Mammary epithelial cell (primary cell): ENCODE measurements around the gene FAM120B.

Experiments
- CTCF ChIP-seq, 2 donors: IDR thresholded peaks in 1 of 2; conservative IDR thresholded peaks in 1 of 2; 2 replicates each; pipeline ENCODE4 v1.5.1; 2011 to 2012; ENCODE audit warnings: inconsistent platforms in 2 of 2, low read length in 2 of 2, mild to moderate bottlenecking in 2 of 2, control low read depth in 1 of 2, low read depth in 1 of 2; ENCODE audit not compliant: insufficient read depth in 1 of 2; ENCODE audit errors: extremely low read depth in 1 of 2
- EZH2 ChIP-seq: IDR thresholded peaks from 2 replicates; pipeline ENCODE4 v1.6.1; 2012; ENCODE audit warnings: low read length, inconsistent platforms, borderline replicate concordance

DNA sequence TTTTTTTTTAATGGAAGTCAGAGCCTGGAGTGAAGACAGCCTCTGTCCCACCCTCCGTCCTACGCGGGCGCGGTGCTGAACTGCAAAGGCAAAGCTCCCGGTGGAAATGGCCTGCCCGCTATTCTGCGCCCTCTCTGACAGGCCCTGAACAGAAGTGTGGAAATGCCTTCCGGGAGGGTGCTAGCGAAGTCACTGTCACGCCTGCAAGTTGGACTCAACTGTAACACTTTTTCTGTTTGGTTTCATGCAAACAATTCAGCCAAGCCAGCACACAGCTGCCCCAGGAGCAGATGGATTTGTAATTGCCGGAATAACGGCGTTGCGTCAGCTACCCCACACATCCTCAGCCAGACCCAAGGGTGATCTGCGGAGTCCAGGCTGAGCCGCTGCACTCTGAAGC lies 138.9 kb downstream of the FAM120B start:
- no peak for TF ChIP-seq CTCF (conservative IDR thresholded peaks at IDR 0.05 in 1 of 2, IDR thresholded peaks at IDR 0.05 in 1 of 2; ENCODE audit: extremely low read depth in 1 of 2, insufficient read depth in 1 of 2, low read depth in 1 of 2, low read length in 2 of 2)
- no peak for TF ChIP-seq EZH2
